Neural progenitor cell (in vitro differentiated cells): ENCODE measurements around the gene NELFB.

Source experiments
- EZH2 ChIP-seq: fragments of 200-600 bp; sonication (generic); IDR thresholded peaks from 2 replicates; pipeline ENCODE4 v1.6.1; 2017; ENCODE audit warnings: antibody characterized with exemption, mild to moderate bottlenecking, moderate library complexity
- EZH2phosphoT487 ChIP-seq: fragments of 200-600 bp; sonication (generic); IDR thresholded peaks from 2 replicates; pipeline ENCODE4 v1.6.1; 2017; ENCODE audit warnings: antibody characterized with exemption
- TF ChIP-seq, protein P1 (sequence below): fragments of 200-600 bp; sonication (generic); IDR thresholded peaks from 2 replicates; pipeline ENCODE4 v1.5.1; 2017; ENCODE audit warnings: antibody characterized with exemption, mild to moderate bottlenecking

DNA sequence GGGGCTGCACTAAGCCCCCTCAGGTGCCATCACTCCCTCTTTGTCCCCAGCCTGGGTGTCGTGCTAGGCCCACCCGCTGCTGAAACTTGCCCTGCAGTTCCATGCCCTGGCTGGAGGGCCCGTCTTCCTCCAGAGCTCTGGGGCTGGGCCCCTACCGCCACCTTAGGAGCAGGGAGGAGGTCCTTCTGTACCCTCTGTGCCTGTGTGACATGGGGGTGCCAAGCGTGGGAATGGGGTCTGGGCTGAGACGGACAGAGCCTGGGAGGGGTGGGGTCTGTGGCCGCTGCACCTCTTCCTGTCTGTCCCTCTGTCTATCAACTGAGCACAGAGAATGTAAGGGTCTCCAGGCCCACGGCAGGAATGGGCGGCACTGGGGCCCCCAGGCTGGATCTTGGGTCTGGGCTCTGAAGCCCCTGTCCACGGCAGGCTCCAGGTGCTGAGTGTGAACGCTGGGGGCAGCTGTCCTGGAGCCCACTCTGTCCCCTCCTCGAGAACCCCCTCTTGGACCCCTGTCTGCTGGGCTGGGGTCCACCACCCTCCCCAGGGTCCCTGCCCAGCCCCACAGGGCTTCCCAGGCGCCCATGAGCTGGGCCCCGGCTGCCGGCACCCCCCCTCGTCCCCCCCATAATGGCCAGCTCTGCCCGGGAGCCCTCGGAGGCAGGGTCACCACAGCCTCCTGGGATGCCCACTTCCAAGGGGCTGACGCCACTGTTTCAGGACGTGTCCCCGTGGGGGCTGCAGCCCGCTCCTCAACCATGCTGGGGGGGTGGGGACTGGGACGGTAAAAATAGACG is 62.8 kb downstream of the NELFB start:
- TF ChIP-seq, protein P1, sequence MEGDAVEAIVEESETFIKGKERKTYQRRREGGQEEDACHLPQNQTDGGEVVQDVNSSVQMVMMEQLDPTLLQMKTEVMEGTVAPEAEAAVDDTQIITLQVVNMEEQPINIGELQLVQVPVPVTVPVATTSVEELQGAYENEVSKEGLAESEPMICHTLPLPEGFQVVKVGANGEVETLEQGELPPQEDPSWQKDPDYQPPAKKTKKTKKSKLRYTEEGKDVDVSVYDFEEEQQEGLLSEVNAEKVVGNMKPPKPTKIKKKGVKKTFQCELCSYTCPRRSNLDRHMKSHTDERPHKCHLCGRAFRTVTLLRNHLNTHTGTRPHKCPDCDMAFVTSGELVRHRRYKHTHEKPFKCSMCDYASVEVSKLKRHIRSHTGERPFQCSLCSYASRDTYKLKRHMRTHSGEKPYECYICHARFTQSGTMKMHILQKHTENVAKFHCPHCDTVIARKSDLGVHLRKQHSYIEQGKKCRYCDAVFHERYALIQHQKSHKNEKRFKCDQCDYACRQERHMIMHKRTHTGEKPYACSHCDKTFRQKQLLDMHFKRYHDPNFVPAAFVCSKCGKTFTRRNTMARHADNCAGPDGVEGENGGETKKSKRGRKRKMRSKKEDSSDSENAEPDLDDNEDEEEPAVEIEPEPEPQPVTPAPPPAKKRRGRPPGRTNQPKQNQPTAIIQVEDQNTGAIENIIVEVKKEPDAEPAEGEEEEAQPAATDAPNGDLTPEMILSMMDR = no peak
- no peak for TF ChIP-seq EZH2
- no peak for TF ChIP-seq EZH2phosphoT487
